ENCODE results near the gene OR6J1.
"Not testable (repeated sequence)": the region's sequence is repeated elsewhere in the genome, so short reads cannot be mapped to it uniquely, and the experiment has no call there.

The OR6J1 gene

DNA sequence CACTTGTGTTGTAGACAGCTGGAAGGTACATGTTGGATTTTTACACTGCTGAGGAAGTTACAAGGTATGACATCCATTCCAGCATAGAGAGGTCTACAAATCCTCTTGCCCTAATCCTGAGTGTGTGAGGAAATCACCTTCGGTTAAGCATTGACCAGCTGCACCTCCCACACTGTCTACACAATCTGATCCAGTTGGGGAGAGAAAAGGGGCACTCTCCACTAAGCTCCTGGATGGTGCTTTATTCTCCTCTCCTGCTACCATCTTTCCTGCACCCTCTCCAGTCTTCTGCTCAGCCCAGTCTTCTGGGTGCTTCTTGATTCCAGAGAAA is at the start of gene OR6J1:
TSS of gene OR6J1 (minus strand) at position 48 of the 331 bp plus-strand sequence. CDS start 9,541 bp downstream, outside the sequence.
- no peak for DNase-seq

DNA sequence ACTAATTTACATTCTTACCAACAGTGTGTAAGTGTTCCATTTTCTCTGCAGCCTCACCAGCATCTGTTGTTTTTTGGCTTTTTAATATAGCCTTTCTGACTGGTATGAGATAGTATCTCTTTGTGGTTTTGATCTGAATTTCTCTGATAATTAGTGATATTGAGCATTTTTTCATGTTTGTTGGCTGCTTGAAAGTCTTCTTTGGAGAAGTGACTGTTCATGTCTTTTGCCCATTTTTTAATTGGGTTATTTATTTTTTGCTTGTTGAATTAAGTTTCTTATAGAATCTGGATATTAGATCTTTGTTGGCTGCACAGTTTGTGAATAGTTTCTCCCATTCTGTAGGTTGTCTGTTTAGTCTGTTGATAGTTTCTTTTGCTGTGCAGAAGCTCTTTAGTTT is 48.0 kb upstream of the OR6J1 start:
- no peak for DNase-seq

DNA sequence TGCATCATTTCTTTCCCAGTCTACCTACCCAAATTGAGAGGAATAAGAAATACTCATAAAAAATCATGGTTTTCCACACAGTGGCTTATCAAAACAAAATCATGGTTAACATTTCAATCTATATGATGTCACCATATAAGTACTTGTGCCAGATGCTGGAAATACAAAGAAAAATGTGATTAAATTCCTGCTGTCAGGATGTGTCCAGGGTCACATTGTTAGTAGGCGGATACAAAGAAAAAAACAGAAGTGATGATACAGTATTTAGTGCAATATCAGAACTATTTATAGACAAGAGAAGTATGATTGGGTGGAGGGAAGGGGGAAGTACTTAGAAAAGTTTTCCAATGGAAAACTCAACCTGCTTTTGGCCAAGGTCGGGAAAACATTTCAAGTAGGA is 47.0 kb upstream of the OR6J1 start:
- DNase-seq = no peak

DNA sequence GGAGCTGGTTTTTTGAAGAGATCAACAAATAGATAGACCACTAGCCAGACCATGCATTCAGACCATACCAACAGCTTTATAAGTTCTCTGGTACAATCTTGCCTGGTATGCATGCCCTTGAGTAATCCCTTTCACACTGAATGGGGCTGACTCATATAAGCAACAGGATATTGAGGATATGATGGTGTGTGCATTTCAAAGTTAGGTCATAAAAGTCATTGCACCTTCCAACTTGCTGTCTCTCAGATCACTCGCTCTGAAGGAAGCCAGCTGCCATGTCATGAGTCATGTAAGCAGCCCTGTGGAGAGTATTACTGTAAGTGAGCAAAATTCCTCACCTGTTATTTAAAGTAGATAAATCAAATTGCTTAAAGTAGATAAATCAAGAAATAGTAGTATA is 45.0 kb upstream of the OR6J1 start:
- DNase-seq = no peak

DNA sequence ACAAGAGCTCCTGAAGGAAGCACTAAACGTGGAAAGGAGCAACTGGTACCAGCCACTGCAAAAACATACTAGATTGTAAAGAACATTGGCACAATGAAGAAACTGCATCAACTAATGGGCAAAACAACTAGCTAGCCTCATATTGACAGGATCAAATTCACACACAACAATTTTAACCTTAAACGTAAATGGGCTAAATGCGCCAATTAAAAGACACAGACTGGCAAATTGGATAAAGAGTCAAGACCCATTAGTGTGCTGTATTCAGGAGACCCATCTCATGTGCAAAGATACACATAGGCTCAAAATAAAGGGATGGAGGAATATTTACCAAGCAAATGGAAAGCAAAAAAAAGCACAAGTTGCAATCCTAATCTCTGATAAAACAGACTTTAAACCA is 43.8 kb upstream of the OR6J1 start:
- DNase-seq = not testable (repeated sequence)

DNA sequence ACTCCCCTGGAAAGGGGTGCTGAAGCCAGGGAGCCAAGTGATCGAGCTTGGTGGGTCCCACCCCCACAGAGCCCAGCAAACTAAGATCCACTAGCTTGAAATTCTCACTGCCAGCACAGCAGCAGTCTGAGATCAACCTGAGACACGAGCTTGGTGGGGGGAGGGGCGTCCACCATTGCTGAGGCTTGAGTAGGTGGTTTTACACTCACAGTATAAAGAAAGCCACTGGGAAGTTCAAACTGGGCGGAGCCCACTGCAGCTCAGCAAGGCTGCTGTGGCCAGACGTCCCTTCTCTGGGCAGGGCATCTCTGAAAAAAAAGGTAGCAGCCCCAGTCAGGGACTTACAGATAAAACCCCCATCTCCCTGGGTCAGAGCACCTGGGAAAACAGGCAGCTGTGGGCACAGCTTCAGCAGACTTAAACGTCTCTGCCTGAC is 42.0 kb upstream of the OR6J1 start:
- not testable (repeated sequence) for DNase-seq

DNA sequence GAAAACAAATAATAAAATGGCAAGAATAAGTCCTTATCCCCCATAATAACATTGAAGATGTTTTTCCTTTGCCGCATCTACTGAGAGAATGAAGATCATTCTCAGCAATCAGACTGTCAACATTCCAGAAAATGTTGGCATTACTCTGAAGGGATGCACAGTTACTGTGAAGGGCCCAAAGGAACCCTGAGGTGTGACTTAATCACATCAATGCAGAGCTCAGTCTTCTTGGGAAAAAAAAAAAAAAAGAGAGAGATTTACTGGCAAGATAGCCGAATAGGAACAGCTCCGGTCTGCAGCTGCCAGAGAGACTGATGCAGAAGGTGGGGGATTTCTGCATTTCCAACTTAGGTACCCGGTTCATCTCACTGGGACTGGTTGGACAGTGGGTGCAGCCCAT is 41.3 kb upstream of the OR6J1 start:
- DNase-seq = no peak

DNA sequence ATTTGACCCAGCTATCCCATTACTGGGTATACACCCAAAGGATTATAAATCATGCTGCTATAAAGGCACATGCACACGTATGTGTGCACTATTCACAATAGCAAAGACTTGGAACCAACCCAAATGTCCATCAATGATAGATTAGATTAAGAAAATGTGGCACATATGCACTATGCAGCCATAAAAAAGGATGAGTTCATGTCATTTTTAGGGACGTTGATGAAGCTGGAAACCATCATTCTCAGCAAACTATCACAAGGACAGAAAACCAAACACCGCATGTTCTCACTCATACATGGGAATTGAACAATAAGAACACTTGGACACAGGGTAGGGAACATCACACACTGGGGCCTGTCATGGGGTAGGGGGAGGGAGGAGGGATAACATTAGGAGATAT is 39.3 kb upstream of the OR6J1 start:
- not testable (repeated sequence) for DNase-seq

DNA sequence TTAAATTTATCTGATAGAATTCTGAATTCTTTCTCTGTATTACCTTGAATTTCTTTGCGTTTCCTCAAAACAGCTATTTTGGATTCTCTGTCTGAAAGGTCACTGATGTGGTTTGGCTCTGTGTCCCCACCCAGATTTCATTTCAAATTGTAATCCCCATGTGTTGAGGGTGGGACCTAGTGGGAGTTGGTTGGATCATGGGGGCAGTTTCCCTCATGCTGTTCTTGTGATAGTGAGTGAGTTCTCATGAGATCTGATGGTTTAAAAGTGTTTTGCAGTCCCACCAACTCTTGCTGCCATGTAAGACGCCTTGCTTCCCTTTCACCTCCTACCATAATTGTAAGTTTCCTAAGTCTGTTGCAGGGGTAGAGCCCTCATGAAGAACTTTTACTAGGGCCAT is 34.1 kb upstream of the OR6J1 start:
- no peak for DNase-seq

DNA sequence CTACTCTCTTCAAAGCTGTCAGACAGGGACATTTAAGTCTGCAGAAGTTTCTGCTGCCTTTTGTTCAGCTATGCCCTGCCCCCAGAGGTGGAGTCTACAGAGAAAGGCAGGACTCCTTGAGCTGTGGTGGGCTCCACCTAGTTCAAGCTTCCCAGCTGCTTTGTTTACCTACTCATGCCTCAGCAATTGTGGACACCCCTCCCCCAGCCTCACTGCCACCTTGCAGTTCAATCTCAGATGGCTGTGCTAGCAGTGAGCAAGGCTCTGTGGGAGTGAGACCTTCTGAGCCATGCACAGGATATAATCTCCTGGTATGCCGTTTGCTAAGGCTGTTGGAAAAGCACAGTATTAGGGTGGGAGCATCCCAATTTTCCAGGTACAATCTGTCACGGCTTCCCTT is 33.4 kb upstream of the OR6J1 start:
- DNase-seq = not testable (repeated sequence)

DNA sequence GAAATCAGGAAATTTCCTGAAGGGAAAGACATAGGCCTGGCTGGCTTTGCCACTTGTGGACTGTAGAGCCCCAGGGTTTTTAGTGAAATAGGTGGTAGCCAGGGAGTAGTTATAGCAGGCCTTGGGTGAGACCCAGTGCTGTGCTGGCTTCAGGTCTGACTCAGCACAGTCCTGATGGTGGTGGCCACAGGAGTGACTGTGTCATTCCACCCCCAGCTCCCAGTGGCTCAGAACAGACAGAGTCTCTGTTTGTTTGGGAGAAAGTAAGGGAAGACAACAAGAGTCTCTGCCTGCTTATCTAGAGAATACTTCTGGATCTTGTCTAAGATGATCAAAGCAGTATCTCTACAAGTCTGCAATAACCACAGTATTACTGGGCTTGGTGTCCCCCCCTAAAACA is 27.5 kb upstream of the OR6J1 start:
- no peak for DNase-seq

DNA sequence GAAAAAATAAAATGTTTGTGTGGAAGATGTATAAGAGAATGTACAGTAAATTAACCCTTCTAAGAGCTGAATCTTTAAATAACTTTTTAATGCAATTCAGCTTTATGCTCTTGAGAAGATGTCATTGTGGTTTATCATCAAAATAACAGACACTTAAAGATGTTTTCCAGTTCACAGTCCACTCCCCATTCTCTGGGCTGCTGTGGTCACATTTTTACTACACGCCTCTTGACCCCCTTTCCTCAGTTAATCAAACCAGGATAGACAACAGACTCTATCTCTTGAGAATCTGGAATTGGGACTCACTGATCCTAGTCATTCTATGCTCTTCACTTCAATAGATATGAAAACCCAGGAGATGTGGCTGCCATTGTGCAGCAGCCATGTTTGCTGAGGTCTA is 24.7 kb upstream of the OR6J1 start:
- no peak for DNase-seq

DNA sequence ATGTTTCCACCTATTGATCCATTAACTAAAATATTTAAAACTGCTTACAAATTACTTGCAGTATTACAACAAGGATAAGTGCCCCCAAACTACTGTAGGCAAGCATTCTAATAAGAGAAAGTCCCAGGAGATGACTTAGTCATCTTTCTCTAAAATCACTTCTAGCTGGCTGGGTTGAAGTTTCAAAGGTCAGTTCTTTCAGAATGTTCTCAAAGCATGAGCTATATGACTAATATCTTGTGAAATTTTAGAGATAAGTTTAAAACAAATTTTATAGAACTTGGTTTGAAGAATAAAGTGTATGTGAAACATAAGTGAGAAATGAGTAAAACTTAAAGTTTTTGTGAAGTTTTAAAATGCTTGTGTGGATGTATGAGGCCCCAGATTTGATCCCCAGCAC is 24.3 kb upstream of the OR6J1 start:
- no peak for DNase-seq

DNA sequence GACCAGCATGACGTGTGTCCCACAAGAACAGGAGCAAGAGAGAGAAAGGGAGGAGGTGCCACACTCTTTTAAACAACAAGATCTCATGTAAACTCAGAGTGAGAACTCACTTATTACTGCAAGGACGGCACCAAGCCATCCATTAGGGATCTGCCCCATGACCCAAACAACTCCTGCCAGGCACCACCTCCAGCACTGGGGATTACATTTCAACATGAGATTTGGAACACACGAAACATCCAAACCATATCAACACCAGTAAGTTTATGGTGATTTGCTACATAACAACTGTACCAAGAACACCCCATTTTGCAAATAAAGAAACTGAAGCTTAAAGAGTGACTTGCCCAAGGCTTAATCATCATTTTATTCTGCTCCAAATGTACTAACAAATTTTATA is 23.7 kb upstream of the OR6J1 start:
- DNase-seq = no peak

DNA sequence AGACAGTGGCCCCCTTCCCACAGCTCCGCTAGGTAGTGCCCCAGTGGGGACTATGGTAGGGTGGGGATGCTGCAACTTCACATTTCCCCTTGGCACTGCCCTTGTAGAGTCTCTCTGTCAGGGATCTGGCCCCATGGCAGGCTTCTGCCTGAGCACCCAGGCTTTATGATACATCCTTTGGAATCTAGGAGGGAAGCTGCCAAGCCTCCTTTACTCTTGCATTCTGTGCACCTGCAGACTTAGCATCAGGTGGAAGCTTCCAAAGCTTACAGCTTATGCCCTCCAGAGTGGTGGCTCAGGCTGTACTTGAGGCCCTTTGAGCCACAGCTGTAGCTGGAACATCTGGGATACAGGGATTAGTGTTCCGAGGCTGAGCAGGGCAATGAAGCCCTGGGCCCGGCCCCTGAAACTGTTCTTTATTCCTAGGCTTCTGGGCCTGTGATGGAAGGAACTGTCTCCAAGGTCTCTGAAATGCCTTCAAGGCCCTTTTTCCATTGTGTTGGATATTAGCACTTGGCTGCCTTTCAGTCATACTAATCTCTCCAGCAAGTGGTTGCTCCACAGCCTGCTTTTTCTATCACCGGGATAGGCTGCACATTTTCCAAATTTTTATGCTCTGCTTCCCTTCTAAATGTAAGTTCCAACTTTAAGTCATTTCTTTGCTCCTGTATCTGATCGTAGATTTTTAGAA is 22.2 kb upstream of the OR6J1 start:
- DNase-seq = no peak

DNA sequence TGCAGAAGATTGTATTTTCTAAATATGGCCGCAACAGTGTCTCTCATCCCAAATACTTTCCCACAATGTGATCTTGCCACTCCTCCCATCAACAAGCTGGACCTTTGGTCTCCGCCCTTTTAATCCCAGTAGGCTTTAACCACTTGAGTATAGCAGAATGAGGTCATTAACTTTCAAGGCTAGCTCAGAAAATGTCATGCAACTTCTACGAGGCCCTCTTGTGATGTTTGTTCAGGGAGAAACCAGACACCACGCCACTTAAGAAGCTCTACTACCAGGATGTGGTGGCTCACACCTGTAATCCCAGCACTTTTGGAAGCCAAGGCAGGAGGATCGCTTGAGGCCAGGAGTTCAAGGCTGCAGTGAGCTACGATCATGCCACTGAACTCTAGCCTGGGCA is 20.1 kb upstream of the OR6J1 start:
- no peak for DNase-seq

DNA sequence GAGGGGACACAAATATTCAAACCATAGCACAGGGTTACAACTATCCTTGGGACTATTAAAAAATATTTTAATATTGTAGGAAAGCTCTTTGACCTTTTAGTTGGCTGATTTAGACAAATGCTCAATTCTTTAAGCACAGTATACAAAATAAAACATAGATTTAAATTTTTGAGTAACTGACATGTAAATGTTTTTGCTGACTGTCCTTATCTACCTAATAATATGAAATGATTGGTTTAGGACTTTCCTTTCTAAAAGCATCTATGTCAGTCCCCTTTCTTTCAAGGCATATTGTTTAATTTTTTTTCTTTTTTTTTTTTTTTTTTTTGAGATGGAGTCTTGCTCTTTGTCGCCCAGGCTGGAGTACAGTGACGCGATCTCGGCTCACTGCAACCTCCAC is 16.5 kb upstream of the OR6J1 start:
- no peak for DNase-seq

DNA sequence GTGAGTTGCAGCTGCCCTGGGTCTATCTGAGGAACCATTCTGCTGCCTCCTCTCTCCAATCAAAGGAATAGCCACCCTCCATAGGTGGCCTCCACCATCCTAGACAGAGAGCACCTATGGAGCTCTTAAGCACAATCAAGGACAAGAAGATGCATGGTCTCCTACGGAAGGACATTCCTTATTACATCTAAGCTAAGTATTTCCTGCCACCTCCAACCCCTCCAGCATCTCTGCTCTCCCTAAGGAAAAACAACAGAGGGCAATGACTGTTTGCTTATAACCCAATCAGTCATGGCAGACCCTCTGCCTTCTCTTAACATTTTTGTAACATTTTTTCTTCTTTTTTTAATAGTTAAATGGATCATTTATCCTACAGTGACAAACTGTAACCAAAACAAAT is 14.8 kb upstream of the OR6J1 start:
- DNase-seq = no peak

DNA sequence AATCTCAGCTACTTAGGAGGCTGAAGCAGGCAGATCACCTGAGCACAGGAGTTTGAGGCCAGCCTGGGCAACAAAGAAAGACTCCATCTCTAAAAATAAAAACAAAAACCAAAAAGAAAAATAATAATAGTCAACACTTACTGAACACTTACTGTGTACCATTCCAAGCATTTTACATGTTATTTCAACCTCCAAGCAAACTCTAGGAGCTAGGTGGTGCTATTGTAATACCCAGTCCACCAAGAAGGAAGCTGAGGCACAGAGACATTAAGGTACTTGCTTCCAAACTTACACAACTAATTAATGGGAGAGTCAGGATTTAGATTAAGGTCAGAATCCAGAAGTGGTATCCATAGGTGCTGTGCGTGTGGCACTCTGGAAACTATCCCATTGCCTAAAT is 13.7 kb upstream of the OR6J1 start:
- DNase-seq = no peak

DNA sequence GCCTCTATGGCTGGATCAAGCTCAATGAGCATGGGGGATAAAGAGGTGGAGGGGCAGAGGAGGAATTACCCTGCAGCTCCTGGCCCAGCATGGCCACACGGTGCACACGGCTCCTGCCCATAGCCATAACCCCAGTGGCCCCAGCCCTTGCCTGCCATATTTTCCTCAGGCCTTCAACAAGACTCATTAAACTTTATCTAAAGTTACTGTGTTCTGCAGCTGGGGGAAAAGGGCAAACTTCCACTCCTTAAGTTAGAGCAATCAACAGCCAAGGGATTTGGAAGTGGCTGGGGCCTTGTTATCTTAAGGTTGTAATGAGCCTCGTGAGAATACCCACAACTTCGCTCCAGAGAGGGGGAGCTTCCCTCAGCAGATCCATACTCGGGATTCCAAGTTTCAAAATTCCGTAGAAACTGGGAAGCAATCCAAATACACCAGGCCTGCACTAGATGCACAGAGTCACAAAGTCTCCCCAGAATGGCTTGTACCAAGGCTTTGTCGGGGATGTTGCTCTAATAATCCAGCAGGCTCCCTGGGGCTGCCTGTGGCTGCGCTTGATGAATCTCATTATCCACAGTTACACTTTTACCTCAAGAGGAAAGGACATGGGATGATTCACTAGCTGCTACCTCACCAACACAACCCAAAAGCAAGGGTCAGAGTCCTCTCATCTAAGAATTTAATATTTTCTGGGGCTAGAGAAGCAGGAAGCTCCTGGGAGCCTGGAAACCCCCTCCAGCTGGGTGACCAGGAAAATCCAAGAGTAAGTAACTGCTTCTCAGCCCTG is 13.0 kb upstream of the OR6J1 start:
- no peak for DNase-seq

DNA sequence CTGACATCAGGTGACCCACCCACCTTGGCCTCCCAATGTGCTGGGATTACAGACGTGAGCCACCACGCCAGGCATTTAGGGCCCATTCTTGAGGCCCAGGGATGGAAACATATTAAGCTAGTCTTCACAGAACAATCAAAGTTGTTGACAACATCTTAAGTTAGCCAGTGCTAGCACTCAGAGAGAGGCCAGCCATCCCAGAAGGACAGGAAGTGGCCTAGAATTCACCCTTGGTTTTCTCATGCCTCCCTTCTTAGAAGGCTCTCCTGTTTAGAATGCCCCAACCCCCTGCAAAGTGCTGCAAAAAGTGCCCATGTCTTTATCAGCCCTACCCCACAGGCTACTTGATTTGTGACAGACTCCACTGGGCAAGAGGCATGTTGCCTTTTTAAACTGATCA is 12.1 kb upstream of the OR6J1 start:
- DNase-seq = no peak

DNA sequence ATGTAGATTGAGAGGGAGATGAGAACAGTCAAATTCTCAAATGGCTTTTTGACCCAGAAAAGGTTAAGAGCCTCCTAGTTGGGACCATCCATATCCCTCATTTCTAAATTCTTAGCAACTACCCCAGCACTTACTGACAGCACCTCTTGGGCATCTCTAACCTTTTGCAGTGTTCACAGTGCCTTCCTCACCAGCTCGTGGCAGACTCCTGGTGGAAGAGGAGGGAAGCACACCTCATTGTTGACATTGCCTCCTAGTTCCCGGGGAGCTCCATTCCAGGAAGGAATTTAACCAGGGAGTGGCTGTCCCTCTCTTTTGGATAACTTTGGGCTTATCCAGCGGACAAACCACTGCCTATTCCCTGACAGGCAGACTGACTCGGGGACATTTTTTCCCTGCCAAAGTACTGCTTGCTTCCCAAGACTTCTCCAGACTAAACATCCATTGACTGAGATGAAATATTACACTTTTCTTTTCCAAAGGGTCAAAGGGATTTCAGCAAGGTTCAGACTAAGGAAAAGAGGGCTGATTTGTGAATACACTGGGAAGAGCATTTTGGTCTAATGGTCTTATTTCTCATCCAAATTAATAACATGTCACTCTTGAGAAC is 9.0 kb upstream of the OR6J1 start:
- peak; percentile 48 to 72 for DNase-seq

DNA sequence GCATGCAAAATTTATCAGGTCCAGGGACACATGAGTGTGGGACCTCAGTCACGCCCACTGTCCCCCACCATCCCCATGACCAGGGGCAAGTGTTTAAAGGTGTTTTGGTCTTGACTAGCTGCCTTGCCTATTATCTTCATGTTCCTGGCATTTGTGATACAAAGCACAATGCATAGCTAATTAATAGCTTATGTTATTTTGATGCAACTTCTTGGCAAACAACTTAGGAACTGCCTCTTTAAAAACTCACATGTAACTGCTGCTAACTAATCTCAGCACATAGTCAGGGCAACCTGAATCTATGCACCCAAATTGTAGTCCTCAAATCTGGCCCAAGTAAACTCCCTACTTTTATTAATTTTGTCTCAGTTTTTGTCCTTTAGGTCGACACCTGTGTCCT is 7.4 kb upstream of the OR6J1 start:
- DNase-seq = no peak

DNA sequence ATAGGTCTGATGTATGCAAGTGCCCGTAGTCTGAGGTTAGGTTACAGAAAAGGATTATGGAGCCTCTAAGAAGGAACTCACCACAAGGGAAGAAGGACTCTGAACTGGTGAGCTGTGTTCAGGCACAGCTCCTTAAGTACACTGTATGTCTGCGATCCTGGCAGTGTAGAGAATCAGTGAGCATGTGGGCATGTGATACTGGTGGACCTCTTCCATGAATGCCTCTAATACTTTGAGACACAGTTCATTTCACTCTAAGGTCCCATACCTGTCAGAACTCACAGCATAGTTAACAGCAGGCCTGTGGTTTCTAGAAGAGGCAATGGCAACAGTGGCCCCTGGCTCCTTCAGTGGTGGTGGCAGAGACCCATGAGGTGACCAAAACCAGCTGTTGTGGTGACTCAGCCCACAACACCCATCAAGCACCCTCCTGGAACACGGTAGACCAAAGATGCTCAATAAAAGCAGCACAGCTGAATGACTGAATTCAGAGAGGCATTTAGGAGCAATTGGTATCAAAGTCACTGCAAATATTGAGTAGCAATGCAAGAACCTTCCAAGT is 6.9 kb upstream of the OR6J1 start:
- DNase-seq = peak; percentile 45 to 75

Data from NCI-H526 (cell line).